HCT116 (cell line): ENCODE results near the gene ADD1. TPM values are rescaled to one million over a fixed set of nuclear protein-coding genes. Genes with fewer than 3 reads are reported as not detected.

ENCODE experiments used
- ATAC-seq: fragments of 200-7000 bp; cut with Tn5 transposase; 2 replicates; pipeline ENCODE4 v1.9.1; 2020; ENCODE audit warnings: mild to moderate bottlenecking, moderate library complexity
- BruUV-seq: library from RNA; stranded (reverse); fragments of 400-500 nt; replicated peaks from 2 replicates; lab custom pipeline; 2021; lab: Mats Ljungman, UMichigan
- CTCF ChIA-PET: fragments of 300-600 bp; sonication (Branson Sonifier 250); formaldehyde crosslinking; loops from one replicate; lab custom pipeline; 2021; ENCODE audit warnings: antibody characterized with exemption; lab: Charles Lee
- POLR2A ChIA-PET: fragments of 300-600, 350-600 bp; sonication (Branson Sonifier 250); formaldehyde crosslinking; loops from one replicate; lab custom pipeline; 2021; ENCODE audit warnings: antibody characterized with exemption; lab: Charles Lee
- RAD21 ChIA-PET, 2 experiments: fragments of 300-600 bp; sonication (Branson Sonifier 250); formaldehyde crosslinking; loops; one replicate each; lab custom pipeline; 2023; ENCODE audit warnings: low total read pairs in 2 of 2; ENCODE audit not compliant: uncharacterized antibody in 2 of 2, unreplicated experiment in 2 of 2, low non-redundant PET in 1 of 2; lab: Charles Lee
- DNase-seq: peaks from one replicate; pipeline ENCODE4 v3.0.0-alpha.2; 2010; ENCODE audit warnings: low read depth, low spot score
- H2AFZ ChIP-seq: fragments of 200-600 bp; shearing (Covaris generic), sonication (generic); 2 replicates; pipeline ENCODE4 v1.6.1; 2017; ENCODE audit warnings: low read depth, mixed run types, mixed read lengths, antibody characterized with exemption, low read length; ENCODE audit not compliant: poor library complexity, severe bottlenecking
- H3K27ac ChIP-seq: 2 replicates; pipeline ENCODE4 v1.5.1; 2012; ENCODE audit warnings: low read depth, low read length
- H3K27me3 ChIP-seq: fragments of 200-600 bp; sonication (generic); 2 replicates; pipeline ENCODE4 v1.6.1; 2016; ENCODE audit warnings: mixed run types, low read length, mixed read lengths; ENCODE audit not compliant: insufficient read depth
- H3K36me3 ChIP-seq, 2 experiments: fragments of 200-500 bp in 1 of 2; fragments of 200-600 bp in 1 of 2; sonication (Bioruptor generic) in 1 of 2; sonication (generic) in 1 of 2; 2 replicates each; pipeline versions ENCODE4 v1.5.1 to v1.6.1; 2014 to 2016; ENCODE audit warnings: low read length in 2 of 2, inconsistent platforms in 1 of 2, mixed read lengths in 1 of 2, mixed run types in 1 of 2; ENCODE audit not compliant: insufficient read depth in 2 of 2, control insufficient read depth in 1 of 2
- H3K4me1 ChIP-seq, 2 experiments: fragments of 200-600 bp in 1 of 2; sonication (generic) in 1 of 2; 2 replicates each; pipeline versions ENCODE4 v1.5.1 to v1.6.1; 2012 to 2017; ENCODE audit warnings: low read length in 2 of 2, inconsistent platforms in 1 of 2, mild to moderate bottlenecking in 1 of 2, mixed read lengths in 1 of 2, mixed run types in 1 of 2, moderate library complexity in 1 of 2; ENCODE audit not compliant: insufficient read depth in 2 of 2, control insufficient read depth in 1 of 2
- H3K4me2 ChIP-seq: fragments of 200-600 bp; sonication (generic); 2 replicates; pipeline ENCODE4 v1.6.1; 2017; ENCODE audit warnings: mixed run types, low read length, mixed read lengths
- H3K4me3 ChIP-seq, 2 experiments: fragments of 200-600 bp in 1 of 2; sonication (generic) in 1 of 2; replicated peaks in 1 of 2; 2 replicates each; pipeline ENCODE4 v1.5.1; 2011 to 2016; ENCODE audit warnings: low read length in 2 of 2, control low read depth in 1 of 2, low read depth in 1 of 2, mild to moderate bottlenecking in 1 of 2, mixed read lengths in 1 of 2, mixed run types in 1 of 2
- H3K79me2 ChIP-seq: fragments of 200-600 bp; sonication (generic); 2 replicates; pipeline ENCODE4 v1.6.1; 2017; ENCODE audit warnings: mild to moderate bottlenecking, mixed run types, low read length, moderate library complexity, mixed read lengths; ENCODE audit not compliant: insufficient read depth
- H3K9ac ChIP-seq: fragments of 200-600 bp; sonication (generic); 2 replicates; pipeline ENCODE4 v1.6.1; 2016; ENCODE audit warnings: low read length, mixed read lengths
- H3K9me2 ChIP-seq: fragments of 200-600 bp; sonication (generic), shearing (Covaris generic); 2 replicates; pipeline ENCODE4 v1.6.1; 2017; ENCODE audit warnings: mixed run types, mild to moderate bottlenecking, moderate library complexity; ENCODE audit not compliant: insufficient read depth
- H3K9me3 ChIP-seq, 2 experiments: fragments of 200-500 bp in 1 of 2; fragments of 200-600 bp in 1 of 2; sonication (Bioruptor generic) in 1 of 2; sonication (generic) in 1 of 2; 2 replicates each; pipeline ENCODE4 v1.6.1; 2014 to 2017; ENCODE audit warnings: low read length in 2 of 2, mixed read lengths in 2 of 2, inconsistent platforms in 1 of 2, low read depth in 1 of 2, mild to moderate bottlenecking in 1 of 2, mixed run types in 1 of 2, moderate library complexity in 1 of 2; ENCODE audit not compliant: control insufficient read depth in 1 of 2, insufficient read depth in 1 of 2
- H4K20me1 ChIP-seq: fragments of 200-600 bp; sonication (generic), shearing (Covaris generic); 2 replicates; pipeline ENCODE4 v1.6.1; 2017; ENCODE audit warnings: mixed run types, mild to moderate bottlenecking, moderate library complexity; ENCODE audit not compliant: insufficient read depth
- CBX3 ChIP-seq: IDR thresholded peaks from 2 replicates; pipeline ENCODE4 v1.6.1; 2012; ENCODE audit warnings: low read depth
- CEBPB ChIP-seq: IDR thresholded peaks from 2 replicates; pipeline ENCODE4 v1.6.1; 2012; ENCODE audit warnings: low read depth
- EGR1 ChIP-seq: IDR thresholded peaks from 2 replicates; pipeline ENCODE4 v1.6.1; 2012; ENCODE audit warnings: low read depth
- FOSL1 ChIP-seq: IDR thresholded peaks from 2 replicates; pipeline ENCODE4 v1.6.1; 2012; ENCODE audit warnings: low read depth
- JUND ChIP-seq: IDR thresholded peaks from 2 replicates; pipeline ENCODE4 v1.6.1; 2012
- POLR2AphosphoS5 ChIP-seq: IDR thresholded peaks from 2 replicates; pipeline ENCODE4 v1.6.1; 2011; ENCODE audit warnings: mild to moderate bottlenecking, low read depth, low read length, moderate library complexity
- RAD21 ChIP-seq: IDR thresholded peaks from 2 replicates; pipeline ENCODE4 v1.6.1; 2012; ENCODE audit warnings: low read depth, mild to moderate bottlenecking
- SIN3A ChIP-seq: IDR thresholded peaks from 2 replicates; pipeline ENCODE4 v1.6.1; 2012; ENCODE audit warnings: low read depth
- ZFX ChIP-seq: fragments of 450-650 bp; IDR thresholded peaks from 2 replicates; pipeline ENCODE4 v1.6.1; 2017
- intact Hi-C: fragments of 100-400 bp; cut with micrococcal nuclease; formaldehyde crosslinking; loops from 2 replicates; pipeline ENCODE4 v1.10.0; 2022
- total RNA-seq: library from RNA; stranded (reverse); gene quantifications from one replicate; pipeline ENCODE4 v1.2.1, GENCODE V29; 2021; ENCODE audit not compliant: unreplicated experiment
- TF ChIP-seq, protein P1 (sequence below), 3 experiments: fragments of 200-600 bp in 1 of 3; sonication (generic) in 1 of 3; IDR thresholded peaks in 2 of 3; conservative IDR thresholded peaks in 1 of 3; 2 replicates each; pipeline ENCODE4 v1.5.1; 2012 to 2017; ENCODE audit warnings: low read depth in 2 of 3, low read length in 2 of 3, antibody characterized with exemption in 1 of 3, borderline replicate concordance in 1 of 3, control low read depth in 1 of 3, mild to moderate bottlenecking in 1 of 3, mixed read lengths in 1 of 3, mixed run types in 1 of 3, moderate library complexity in 1 of 3; ENCODE audit not compliant: insufficient read depth in 1 of 3
- TF ChIP-seq, protein P2 (sequence below): IDR thresholded peaks from 2 replicates; pipeline ENCODE4 v1.6.1; 2012; ENCODE audit warnings: low read depth
- TF ChIP-seq, protein P3 (sequence below): IDR thresholded peaks from 2 replicates; pipeline ENCODE4 v1.6.1; 2012

Gene ADD1
- total RNA-seq, 1 experiment from 2014 or later: 139 TPM

DNA sequence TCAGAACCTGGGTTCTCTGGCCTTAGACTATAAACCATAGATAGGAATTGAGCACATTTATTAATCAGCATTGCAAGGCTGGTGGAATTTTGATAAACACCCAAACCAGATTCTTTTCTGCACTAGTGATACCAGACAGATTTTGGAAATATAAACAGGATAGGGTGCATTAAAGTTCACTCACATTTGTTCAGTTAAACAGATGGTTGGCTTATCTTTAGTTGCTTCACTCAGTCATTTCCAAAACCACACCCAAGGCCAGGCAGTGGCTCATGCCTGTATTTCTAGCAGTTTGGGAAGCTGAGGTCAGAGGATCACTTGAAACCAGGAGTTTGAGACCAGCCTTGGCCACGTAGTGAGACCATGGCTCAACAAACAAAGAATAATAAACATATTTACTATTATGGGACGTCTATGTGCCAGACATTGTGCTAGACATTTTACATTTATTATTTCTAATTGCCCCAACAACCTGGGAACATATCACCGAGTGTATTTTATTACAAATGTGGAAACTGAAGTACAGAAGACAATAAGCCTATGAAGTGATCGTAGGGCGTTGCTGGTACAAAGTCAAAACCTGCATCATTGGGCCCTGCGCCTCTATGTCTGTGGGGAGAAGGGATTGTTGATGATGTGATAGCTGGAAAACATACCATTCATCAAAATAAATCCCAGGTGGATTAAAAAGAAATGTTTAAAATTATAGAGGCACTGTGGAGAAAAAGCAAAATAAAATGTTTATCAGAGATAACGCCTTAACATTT, 15.0 kb downstream of the ADD1 start:
- BruUV-seq: no TSS peak
- TF ChIP-seq CBX3: no peak
- TF ChIP-seq, all 23 proteins: peak for 0
- no peaks in the 10 kb centered on the region for H3K27me3 ChIP-seq
- RAD21 ChIA-PET: no interaction called here
- no peak overlapping the region for H3K4me3 ChIP-seq
- POLR2A ChIA-PET: no interaction called here
- H3K36me3 ChIP-seq: peaks cover 0 to 6% of the 10 kb centered on the region in 2 experiments; a peak in 1 of 4 replicates
- H3K27ac ChIP-seq: no peak overlapping the region
- DNase-seq (no peak), ATAC-seq (no peak)
- H4K20me1 ChIP-seq: peaks cover 4% of the 10 kb centered on the region; the same call in 1 of the 2 replicates
- H3K9ac ChIP-seq: no peak overlapping the region
- H2AFZ ChIP-seq: no peak overlapping the region
- peaks cover 28 to 31% of the 10 kb centered on the region in 2 experiments for H3K4me1 ChIP-seq
- no peaks in the 10 kb centered on the region for H3K9me2 ChIP-seq
- intact Hi-C loops: no loop called here
- no peak overlapping the region for H3K4me2 ChIP-seq
- H3K9me3 ChIP-seq: no peaks in the 10 kb centered on the region
- H3K79me2 ChIP-seq: peaks cover 98% of the 10 kb centered on the region
- CTCF ChIA-PET: no interaction called here

DNA sequence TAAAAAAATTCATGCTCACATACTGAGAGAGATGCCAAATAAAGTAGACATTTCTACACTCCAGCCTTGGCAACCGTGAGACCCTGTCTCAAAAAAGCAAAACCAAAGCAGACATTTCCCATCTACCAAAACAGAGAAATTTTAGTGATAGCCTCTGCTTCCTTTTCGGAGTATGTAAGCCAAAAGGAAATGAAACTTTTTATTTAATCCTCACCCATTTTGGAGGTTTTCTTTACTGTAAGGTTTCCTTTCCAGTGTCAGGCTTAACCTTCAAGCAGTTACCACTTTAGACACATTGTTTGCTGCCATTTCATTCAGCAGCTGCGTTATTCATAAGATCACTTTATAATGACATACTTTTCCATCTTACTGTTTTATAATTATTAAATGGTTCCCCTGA, 15.9 kb downstream of the ADD1 start:
- Histone ChIP-seq H3K4me3 (no peak overlapping the region), H3K9me2 (no peaks in the 10 kb centered on the region), H3K36me3 (no peaks in the 10 kb centered on the region), H3K27ac (no peak overlapping the region), H3K4me2 (no peak overlapping the region), H2AFZ (no peak overlapping the region), H3K4me1 (peaks cover 31 to 35% of the 10 kb centered on the region in 2 experiments), H4K20me1 (peaks cover 4% of the 10 kb centered on the region; the same call in 1 of the 2 replicates), H3K79me2 (peaks cover 98% of the 10 kb centered on the region), H3K9ac (no peak overlapping the region), H3K9me3 (no peaks in the 10 kb centered on the region), H3K27me3 (no peaks in the 10 kb centered on the region)
- RAD21 ChIA-PET: no interaction called here
- intact Hi-C loops: no loop called here
- ATAC-seq (no peak), DNase-seq (no peak)
- TF ChIP-seq, protein P1, sequence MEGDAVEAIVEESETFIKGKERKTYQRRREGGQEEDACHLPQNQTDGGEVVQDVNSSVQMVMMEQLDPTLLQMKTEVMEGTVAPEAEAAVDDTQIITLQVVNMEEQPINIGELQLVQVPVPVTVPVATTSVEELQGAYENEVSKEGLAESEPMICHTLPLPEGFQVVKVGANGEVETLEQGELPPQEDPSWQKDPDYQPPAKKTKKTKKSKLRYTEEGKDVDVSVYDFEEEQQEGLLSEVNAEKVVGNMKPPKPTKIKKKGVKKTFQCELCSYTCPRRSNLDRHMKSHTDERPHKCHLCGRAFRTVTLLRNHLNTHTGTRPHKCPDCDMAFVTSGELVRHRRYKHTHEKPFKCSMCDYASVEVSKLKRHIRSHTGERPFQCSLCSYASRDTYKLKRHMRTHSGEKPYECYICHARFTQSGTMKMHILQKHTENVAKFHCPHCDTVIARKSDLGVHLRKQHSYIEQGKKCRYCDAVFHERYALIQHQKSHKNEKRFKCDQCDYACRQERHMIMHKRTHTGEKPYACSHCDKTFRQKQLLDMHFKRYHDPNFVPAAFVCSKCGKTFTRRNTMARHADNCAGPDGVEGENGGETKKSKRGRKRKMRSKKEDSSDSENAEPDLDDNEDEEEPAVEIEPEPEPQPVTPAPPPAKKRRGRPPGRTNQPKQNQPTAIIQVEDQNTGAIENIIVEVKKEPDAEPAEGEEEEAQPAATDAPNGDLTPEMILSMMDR (IDR thresholded peaks at IDR 0.05 in 2 of 3, conservative IDR thresholded peaks at IDR 0.05 in 1 of 3; ENCODE audit: borderline replicate concordance in 1 of 3, insufficient read depth in 1 of 3, low read depth in 2 of 3, low read length in 2 of 3): no peak
- TF ChIP-seq FOSL1 (no peak), CBX3 (no peak), JUND (no peak), CEBPB (no peak), ZFX (no peak), SIN3A (no peak), RAD21 (no peak), POLR2AphosphoS5 (no peak), EGR1 (no peak)
- TF ChIP-seq, protein P2, sequence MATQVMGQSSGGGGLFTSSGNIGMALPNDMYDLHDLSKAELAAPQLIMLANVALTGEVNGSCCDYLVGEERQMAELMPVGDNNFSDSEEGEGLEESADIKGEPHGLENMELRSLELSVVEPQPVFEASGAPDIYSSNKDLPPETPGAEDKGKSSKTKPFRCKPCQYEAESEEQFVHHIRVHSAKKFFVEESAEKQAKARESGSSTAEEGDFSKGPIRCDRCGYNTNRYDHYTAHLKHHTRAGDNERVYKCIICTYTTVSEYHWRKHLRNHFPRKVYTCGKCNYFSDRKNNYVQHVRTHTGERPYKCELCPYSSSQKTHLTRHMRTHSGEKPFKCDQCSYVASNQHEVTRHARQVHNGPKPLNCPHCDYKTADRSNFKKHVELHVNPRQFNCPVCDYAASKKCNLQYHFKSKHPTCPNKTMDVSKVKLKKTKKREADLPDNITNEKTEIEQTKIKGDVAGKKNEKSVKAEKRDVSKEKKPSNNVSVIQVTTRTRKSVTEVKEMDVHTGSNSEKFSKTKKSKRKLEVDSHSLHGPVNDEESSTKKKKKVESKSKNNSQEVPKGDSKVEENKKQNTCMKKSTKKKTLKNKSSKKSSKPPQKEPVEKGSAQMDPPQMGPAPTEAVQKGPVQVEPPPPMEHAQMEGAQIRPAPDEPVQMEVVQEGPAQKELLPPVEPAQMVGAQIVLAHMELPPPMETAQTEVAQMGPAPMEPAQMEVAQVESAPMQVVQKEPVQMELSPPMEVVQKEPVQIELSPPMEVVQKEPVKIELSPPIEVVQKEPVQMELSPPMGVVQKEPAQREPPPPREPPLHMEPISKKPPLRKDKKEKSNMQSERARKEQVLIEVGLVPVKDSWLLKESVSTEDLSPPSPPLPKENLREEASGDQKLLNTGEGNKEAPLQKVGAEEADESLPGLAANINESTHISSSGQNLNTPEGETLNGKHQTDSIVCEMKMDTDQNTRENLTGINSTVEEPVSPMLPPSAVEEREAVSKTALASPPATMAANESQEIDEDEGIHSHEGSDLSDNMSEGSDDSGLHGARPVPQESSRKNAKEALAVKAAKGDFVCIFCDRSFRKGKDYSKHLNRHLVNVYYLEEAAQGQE: no peak
- TF ChIP-seq, protein P3, sequence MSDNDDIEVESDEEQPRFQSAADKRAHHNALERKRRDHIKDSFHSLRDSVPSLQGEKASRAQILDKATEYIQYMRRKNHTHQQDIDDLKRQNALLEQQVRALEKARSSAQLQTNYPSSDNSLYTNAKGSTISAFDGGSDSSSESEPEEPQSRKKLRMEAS: no peak
- CTCF ChIA-PET: no interaction called here
- no TSS peak for BruUV-seq
- POLR2A ChIA-PET: no interaction called here
